Cortex of kidney (tissue), 1 donor: ENCODE data around the gene KIRREL1.

ENCODE experiments used
- DNase-seq: peaks from one replicate; lab custom pipeline; 2025; lab: John Stamatoyannopoulos, UW

KIRREL1 gene

DNA sequence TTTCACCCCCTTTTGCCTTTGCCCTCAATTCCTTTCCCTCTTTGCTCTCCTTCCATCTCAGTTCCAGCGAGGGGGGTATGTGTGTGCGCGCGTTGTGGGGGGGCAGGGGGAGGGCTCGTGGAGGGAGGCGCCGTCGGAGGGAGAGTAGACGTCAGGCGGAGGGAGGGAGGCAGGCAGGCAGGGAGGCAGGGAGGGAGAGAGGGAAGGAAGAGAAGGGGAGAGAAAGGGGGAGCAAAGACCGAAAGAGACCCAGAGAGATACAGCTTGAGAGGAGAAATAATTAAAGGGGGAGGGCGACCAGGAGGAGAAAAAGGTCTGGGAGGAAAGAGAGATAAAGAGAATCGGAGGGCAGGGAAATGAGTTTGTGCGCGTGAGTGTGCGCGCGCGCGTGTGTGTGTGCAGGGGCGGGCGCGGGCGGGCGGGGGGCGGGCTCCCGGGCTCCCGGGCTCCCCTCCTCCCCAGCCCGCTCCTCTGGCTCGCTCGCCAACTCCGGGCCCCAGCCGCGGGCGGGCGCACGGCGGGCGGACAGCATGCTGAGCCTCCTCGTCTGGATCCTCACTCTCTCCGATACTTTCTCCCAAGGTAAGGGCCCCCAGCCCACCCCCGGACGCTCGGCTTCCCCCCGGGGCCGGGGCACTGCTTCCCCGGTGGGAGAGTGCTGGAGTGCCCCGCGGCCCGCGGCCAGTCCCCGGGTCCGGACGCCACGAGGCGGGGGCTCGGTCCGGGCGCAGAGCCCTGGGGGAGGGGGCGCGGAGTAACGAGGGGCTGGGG is at the start of gene KIRREL1:
Gene KIRREL1, plus strand, starts transcription at position 499 of the 771 bp plus-strand sequence. Its CDS starts 32 bp downstream, at position 531.
- DNase-seq = no peak

GRCh38 chr1:157944663-157945280 is 48.7 kb upstream of the KIRREL1 start:
- no peak for DNase-seq

GRCh38 chr1:157948312-157949073 is 45.0 kb upstream of the KIRREL1 start:
- DNase-seq = no peak

GRCh38 chr1:157949074-157949354 is 44.4 kb upstream of the KIRREL1 start:
- DNase-seq = no peak

- DNase-seq = no peak
Measured at GRCh38 chr1:157951230-157951629, 42.2 kb upstream of the KIRREL1 start.

GRCh38 chr1:157952601-157953000 is 40.8 kb upstream of the KIRREL1 start:
- no peak for DNase-seq

- no peak for DNase-seq
Measured at GRCh38 chr1:157955221-157955620, 38.2 kb upstream of the KIRREL1 start.

DNA sequence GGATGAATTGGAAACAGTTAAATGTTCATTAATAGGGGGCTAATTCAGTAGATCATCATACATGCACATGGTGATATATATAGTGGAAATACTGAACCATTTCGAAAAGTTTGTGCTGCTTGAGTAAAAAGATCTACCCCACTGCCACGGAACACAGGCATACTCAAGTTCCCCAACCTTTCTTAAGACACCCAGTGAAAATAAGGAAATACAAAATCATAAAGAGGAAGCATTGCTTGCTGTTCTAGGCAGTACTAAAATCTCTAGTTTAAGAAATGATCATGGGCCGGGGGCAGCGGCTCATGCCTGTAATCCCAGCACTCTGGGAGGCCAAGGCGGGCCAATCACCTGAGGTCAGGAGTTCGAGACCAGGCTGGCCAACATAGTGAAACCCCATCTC is 37.6 kb upstream of the KIRREL1 start:
- no peak for DNase-seq

GRCh38 chr1:157956732-157957131 is 36.7 kb upstream of the KIRREL1 start:
- DNase-seq = no peak

DNA sequence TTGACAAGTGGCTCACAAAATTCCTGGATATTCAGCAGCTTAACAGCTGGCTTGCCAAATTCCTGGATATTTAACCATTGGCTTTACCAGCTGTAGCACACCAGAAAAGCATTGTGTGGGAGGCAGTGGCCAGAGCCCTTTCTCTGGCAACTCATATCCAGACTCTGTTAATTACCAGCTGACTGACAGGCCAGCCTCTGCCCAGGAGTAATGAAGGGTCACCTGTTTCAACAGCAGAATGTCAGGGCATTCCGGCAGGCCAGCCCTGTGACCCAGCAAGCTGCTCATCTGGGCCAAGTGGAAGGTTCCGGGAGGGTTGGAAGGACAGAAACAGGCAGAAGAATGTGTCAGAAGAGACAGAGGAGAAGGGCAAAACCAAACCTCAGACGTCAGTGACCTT is 35.2 kb upstream of the KIRREL1 start:
- DNase-seq = no peak

- no peak for DNase-seq
Measured at GRCh38 chr1:157959750-157960149, 33.7 kb upstream of the KIRREL1 start.

- no peak for DNase-seq
Measured at GRCh38 chr1:157960773-157961172, 32.7 kb upstream of the KIRREL1 start.

GRCh38 chr1:157961805-157962762 is 31.4 kb upstream of the KIRREL1 start:
- DNase-seq = no peak

DNA sequence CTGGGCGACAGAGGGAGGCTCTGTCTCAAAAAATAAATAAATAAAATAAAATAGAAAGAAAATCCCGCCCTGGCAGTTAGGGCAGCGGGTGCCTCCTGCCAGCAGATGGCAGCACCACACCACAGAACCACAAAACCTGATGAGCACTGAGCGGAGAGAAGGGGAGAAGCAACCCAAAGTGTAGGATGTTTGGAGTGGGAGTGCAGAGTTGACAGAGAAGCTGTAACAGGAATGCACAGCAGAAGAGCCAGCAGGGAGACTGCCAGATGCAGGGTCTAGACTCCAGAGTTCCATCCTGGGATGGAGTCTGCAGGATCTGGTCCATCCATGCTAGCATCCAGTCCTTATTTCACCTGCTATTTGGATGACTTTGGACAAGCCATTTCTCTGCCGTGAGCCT is 29.7 kb upstream of the KIRREL1 start:
- DNase-seq = no peak

DNA sequence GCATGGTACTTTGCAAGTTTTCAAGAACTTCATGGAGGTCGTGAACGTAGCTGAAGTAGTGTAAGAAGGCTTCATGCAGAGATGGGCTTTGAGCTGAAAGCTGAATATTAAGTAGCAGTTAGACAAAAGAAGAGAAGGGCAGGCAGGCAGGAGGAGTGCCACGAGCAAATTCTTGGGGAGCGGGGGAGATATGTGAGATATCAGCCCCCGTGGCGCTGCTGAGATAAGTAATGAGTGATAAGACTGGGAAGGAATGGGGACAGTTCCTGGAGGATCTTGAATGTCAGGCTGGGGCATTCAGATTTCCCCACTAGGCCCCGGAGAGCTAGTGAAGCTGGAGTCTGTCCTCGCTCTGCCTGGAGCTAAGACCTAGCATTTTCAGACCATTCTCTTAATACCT is 27.9 kb upstream of the KIRREL1 start:
- DNase-seq = no peak

DNA sequence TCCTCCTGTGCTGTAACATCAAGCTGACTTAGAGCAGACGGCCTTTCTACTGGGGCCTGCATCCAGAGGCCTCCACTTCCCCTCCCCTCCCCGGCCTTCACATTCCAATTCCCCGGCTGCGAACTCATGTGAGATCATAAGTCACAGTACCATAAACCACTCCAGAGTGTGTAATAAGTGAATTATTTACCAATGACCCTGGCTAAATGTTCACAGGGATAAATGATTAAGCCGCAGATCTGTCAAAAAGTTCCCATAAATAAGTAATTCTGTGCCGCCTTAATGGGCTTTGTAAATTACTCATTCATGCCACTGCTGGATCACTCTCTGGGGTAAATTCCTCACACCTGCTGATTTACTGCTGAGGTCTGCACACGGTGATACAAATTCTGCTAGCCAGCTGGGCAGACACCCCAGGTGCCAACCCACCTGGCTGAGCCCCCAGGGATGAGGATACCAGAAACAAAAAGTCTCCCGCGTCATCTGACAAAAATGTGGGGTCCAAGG is 27.4 kb upstream of the KIRREL1 start:
- no peak for DNase-seq

- DNase-seq = no peak
Measured at GRCh38 chr1:157967205-157967604, 26.2 kb upstream of the KIRREL1 start.

DNA sequence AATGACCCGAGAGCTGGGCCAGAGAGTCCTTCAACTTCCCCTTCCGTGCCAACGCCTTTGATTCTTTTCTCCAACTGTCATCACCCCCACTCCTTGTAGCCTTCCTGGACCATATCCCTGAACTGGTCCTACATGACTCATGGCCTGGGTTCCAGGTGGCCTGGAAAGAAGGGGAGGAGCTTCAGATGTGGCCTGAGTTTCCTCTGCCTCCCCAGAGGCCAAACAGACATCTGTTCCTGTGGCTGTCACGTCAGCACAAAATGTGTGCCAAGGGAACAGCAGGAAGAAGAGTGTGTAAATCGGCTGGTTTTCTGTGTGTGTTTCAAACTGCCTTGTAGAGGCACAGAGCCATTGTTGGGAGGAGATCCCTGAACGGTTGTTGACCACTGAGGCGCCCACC is 24.9 kb upstream of the KIRREL1 start:
- DNase-seq = no peak

GRCh38 chr1:157968946-157969345 is 24.5 kb upstream of the KIRREL1 start:
- DNase-seq = no peak

DNA sequence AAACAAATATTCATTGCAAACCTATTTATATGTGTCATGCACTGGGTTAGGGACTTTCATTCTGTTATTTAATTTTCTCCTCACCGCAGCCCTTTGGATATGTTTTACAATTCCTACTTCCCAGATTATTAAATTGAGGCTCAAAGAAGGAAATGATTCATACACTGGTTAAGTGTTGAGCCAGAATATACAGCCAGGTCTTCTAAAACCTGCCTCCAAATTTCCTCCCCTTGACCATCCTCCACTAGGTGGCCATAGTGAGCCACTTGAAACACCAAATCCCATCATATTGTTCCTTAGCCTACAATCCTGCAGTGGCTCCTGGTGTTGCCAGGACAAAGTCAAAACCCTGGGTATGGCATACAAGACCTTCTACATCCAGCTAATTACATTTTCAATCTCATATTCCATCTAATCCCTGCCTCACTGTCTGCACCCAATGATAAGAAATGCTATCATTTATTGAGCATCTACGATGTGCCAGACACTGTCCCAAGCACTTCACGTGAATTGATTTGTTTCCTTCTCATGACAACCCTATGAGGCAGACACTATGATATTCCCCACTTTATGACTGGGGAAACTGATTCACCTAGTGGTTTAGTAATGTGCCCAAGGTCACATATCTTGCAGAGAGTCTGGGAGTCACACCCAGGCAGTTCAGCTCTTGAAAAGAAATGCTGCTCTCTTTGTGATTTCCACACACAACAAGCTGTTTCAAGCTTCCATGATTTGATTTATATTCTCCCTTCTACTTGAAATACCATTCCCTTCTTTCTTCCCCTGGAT is 23.6 kb upstream of the KIRREL1 start:
- no peak for DNase-seq

DNA sequence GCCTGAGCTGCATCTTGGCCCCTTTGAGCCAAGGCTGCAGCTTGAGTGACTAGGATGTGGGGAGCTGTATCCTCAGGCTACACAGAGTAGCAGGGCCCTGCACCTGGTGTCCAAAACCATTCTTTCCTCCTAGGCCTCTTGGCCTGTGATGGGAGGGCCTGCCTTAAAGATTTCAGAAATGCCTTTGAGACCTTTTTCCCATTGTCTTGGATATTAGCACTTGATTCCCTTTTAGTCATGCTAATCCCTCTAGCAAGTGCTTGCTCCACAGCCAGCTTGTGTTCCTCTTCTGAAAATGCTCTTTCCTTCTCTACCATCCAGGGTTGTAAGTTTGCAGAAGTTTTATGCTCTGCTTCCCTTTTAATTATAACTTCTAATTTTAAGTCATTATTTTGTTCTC is 21.7 kb upstream of the KIRREL1 start:
- no peak for DNase-seq
